Measurements from ENCODE around the gene BICDL2. TPM values are rescaled to one million over a fixed set of nuclear protein-coding genes. Genes with fewer than 3 reads are reported as not detected.

BICDL2 gene
- total and polyA plus RNA-seq, 2 of the 8 experiments (the other 6 are each of a cell fraction or from before 2014, with no cell fraction given): 7.3 to 15.9 TPM

DNA sequence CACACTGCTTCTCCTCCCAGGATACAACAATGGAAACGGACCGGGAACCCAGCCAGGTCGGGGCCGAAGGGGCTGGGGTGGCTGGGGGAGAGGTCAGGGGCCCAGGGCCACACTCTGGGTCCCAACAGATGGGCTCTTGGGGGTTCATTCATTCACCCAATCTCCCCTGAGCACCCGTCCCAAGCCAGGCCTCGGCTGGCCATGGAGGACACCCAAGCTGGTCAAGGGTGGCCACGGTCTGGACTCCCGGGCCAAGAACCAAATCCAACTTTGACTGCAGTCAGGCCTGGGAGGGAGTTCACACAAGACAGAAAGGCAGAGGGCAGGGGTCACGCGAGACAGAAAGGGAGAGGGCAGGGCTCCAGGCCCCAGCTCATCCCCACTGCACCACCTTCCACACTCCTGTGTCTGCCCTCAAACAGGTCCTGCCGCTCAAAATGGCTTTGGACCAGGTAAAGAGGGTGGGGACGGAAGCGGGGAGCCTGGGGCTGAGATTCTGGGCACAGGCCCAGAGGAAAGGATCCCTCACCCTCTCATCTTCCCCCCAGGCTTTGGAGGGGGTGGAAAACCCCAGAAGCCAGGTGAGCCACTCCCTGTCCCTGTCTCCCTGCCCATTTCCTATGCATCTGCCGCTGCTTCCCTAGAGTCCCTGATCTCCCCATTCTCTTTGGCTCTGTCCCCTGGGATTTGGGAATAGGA lies 44.2 kb downstream of the BICDL2 start:
- H3K14ac ChIP-seq (ENCODE audit: insufficient read length): no peak overlapping the region
- TF ChIP-seq BRCA1 (IDR thresholded peaks at IDR 0.05; ENCODE audit: low read depth, low read length) (no peak), JUND (IDR thresholded peaks at IDR 0.05; ENCODE audit: low read length) (no peak), NRF1 (IDR thresholded peaks at IDR 0.05; ENCODE audit: low read depth, low read length) (no peak), SIX5 (IDR thresholded peaks at IDR 0.05; ENCODE audit: low read depth, low read length) (no peak), ATF3 (IDR thresholded peaks at IDR 0.05; ENCODE audit: insufficient read depth, low read depth, low read length) (no peak), CBX5 (IDR thresholded peaks at IDR 0.05; ENCODE audit: low read depth, low read length) (no peak), KDM4A (IDR thresholded peaks at IDR 0.05; ENCODE audit: low read depth, low read length, severe bottlenecking) (no peak), SAP30 (IDR thresholded peaks at IDR 0.05; ENCODE audit: insufficient read depth, insufficient replicate concordance, low read length) (no peak), FOSL1 (IDR thresholded peaks at IDR 0.05; ENCODE audit: insufficient read depth, low read depth, low read length) (no peak), CHD1 (IDR thresholded peaks at IDR 0.05; ENCODE audit: low read depth, low read length) (no peak), KDM5A (IDR thresholded peaks at IDR 0.05; ENCODE audit: low read length) (no peak), POLR2A (IDR thresholded peaks at IDR 0.05; ENCODE audit: control extremely low read depth in 1 of 2, low read depth in 2 of 2, low read length in 2 of 2) (no peak)

More for the DNA sequence above, 44.2 kb downstream of the BICDL2 start:
- no peak overlapping the region; the same call in 1 of the 2 replicates for H2BK5ac ChIP-seq (ENCODE audit: low read depth, low read length)
- 96% methylated on average over 9 of the region's 14 CpGs; no CpG with 5 or more reads in 1 of the 2 experiments for WGBS, 2 experiments (ENCODE audit: extremely low coverage in 1 of 2, insufficient coverage in 1 of 2, insufficient read length in 1 of 2, insufficient replicate concordance in 2 of 2, low coverage in 1 of 2, low lambda C conversion rate in 2 of 2, missing lambda C conversion rate in 1 of 2)
- H3K79me2 ChIP-seq (ENCODE audit: control insufficient read depth in 1 of 2, insufficient read depth in 2 of 2, low read length in 2 of 2): no peaks in the 10 kb centered on the region
- H3K4me1 ChIP-seq (replicated peaks in 1 of 4; ENCODE audit: control insufficient read depth in 3 of 4, insufficient read depth in 4 of 4, low read length in 3 of 4): peaks cover 0 to 41% (median 22%) of the 10 kb centered on the region in 4 experiments; a peak in 6 of 7 replicates
- no peak overlapping the region for H3K56ac ChIP-seq (replicated peaks; ENCODE audit: insufficient read length, low read depth, low read length)
- H4K20me1 ChIP-seq (replicated peaks in 1 of 2; ENCODE audit: control insufficient read depth in 1 of 2, insufficient read depth in 2 of 2, low read length in 2 of 2): no peaks in the 10 kb centered on the region
- ChIA-PET CTCF (ENCODE audit: partially characterized antibody) (interaction anchor here (1.0 to 5.2 kb wide), 4 partner anchors 9 to 66 kb away, joined by 3 to 24 read pairs (median 6); no protein-coding TSS in a partner anchor), POLR2A (ENCODE audit: partially characterized antibody) (interaction anchor here (1.1 to 15.2 kb wide), 10 partner anchors 9 to 31 kb away, joined by 3 to 200 read pairs (median 6); partner anchors contain the start of genes CLDN6, HCFC1R1, THOC6 and TNFRSF12A)
- no peak overlapping the region for H4K8ac ChIP-seq (ENCODE audit: extremely low read depth, insufficient read depth, low read length)
- no peaks in the 10 kb centered on the region for H3K79me1 ChIP-seq (ENCODE audit: low read depth, low read length)
- no peak overlapping the region for H3K23ac ChIP-seq (ENCODE audit: insufficient read length)
- no peaks in the 10 kb centered on the region for H3K36me3 ChIP-seq (ENCODE audit: control insufficient read depth in 2 of 4, insufficient read depth in 4 of 4, low read length in 3 of 4)
- H2AFZ ChIP-seq (ENCODE audit: low read length): no peak overlapping the region
- peak overlapping the region; percentile 92; the same call in 1 of the 2 replicates for H2BK12ac ChIP-seq (ENCODE audit: low read depth, low read length)
- peak overlapping the region; percentile 40 for H4K91ac ChIP-seq (replicated peaks; ENCODE audit: insufficient read length, low read length)
- no peak overlapping the region for H3K4me2 ChIP-seq (ENCODE audit: insufficient read depth in 1 of 2, low read depth in 2 of 2, low read length in 2 of 2)
- no peak overlapping the region for H4K5ac ChIP-seq (ENCODE audit: insufficient read length, low read depth, low read length)
- no peak overlapping the region for H3K4ac ChIP-seq (replicated peaks; ENCODE audit: insufficient read length, low read depth, low read length)
- H3K27ac ChIP-seq (ENCODE audit: low read depth, low read length): no peak overlapping the region
- no peak overlapping the region for H2BK120ac ChIP-seq (replicated peaks; ENCODE audit: low read depth, low read length)
- no peaks in the 10 kb centered on the region; the same call in 1 of the 2 replicates for H3K23me2 ChIP-seq (ENCODE audit: low read depth, low read length)
- no peak overlapping the region; the same call in 1 of the 2 replicates for H3K18ac ChIP-seq (ENCODE audit: extremely low read depth, low read length)
- H3K9ac ChIP-seq (replicated peaks in 1 of 4; ENCODE audit: extremely low read depth in 1 of 4, low read depth in 3 of 4, low read length in 3 of 4): no peak overlapping the region
- H2BK15ac ChIP-seq (ENCODE audit: low read length): peak overlapping the region; percentile 61; the same call in 1 of the 2 replicates
- 0 out of 2 replicates have a peak overlapping the region, but pooled peaks have one; percentile 66 for H2BK20ac ChIP-seq (ENCODE audit: low read length)
- no peak for FAIRE-seq
- DNase-seq (ENCODE audit: low read depth in 1 of 2, low spot score in 2 of 2): no peak
- no peak overlapping the region for H3K4me3 ChIP-seq (ENCODE audit: extremely low read depth in 1 of 4, insufficient read depth in 2 of 4, low read depth in 3 of 4, low read length in 4 of 4)
- 0 out of 2 replicates have a peak overlapping the region, but pooled peaks have one; percentile 75 for H2AK5ac ChIP-seq (ENCODE audit: low read depth, low read length)
- H3K9me3 ChIP-seq (ENCODE audit: insufficient read depth in 2 of 2, low read depth in 1 of 2, low read length in 1 of 2): no peaks in the 10 kb centered on the region
- H3K27me3 ChIP-seq (replicated peaks in 1 of 4; ENCODE audit: control insufficient read depth in 3 of 4, extremely low read depth in 1 of 4, insufficient read depth in 3 of 4, low read length in 3 of 4): no peaks in the 10 kb centered on the region; a peak in 1 of 7 replicates

Data from H1 (cell line).